OCI-LY1 (cell line): ENCODE results near the gene POPDC3.

Experiments
- H2AFZ ChIP-seq: fragments of 200-600 bp; sonication (generic), shearing (Covaris generic); 2 replicates; pipeline ENCODE4 v1.6.0; 2014; ENCODE audit warnings: antibody characterized with exemption, mild to moderate bottlenecking, low read length
- H3F3A ChIP-seq: fragments of 200-600 bp; sonication (generic), shearing (Covaris generic); 2 replicates; pipeline ENCODE4 v1.6.0; 2014; ENCODE audit warnings: mild to moderate bottlenecking, antibody characterized with exemption, low read length, moderate library complexity; ENCODE audit not compliant: insufficient read depth
- H3K27ac ChIP-seq: fragments of 200-600 bp; sonication (generic); 2 replicates; pipeline ENCODE4 v1.5.1; 2014; ENCODE audit warnings: low read length, mixed run types, mild to moderate bottlenecking, low read depth; ENCODE audit not compliant: poor library complexity, severe bottlenecking
- H3K27me3 ChIP-seq: fragments of 200-600 bp; sonication (generic); 2 replicates; pipeline ENCODE4 v1.6.0; 2014; ENCODE audit warnings: antibody characterized with exemption, mild to moderate bottlenecking, low read length, moderate library complexity; ENCODE audit not compliant: insufficient read depth
- H3K36me3 ChIP-seq: fragments of 200-600 bp; sonication (generic); 2 replicates; pipeline ENCODE4 v1.6.1; 2014; ENCODE audit warnings: mild to moderate bottlenecking, antibody characterized with exemption, low read length, moderate library complexity, mixed read lengths; ENCODE audit not compliant: insufficient read depth
- H3K4me1 ChIP-seq: fragments of 200-600 bp; sonication (generic); 2 replicates; pipeline ENCODE4 v1.5.1; 2014; ENCODE audit warnings: mild to moderate bottlenecking, low read length, moderate library complexity; ENCODE audit not compliant: insufficient read depth, severe bottlenecking
- H3K4me2 ChIP-seq: fragments of 200-600 bp; sonication (generic), shearing (Covaris generic); 2 replicates; pipeline ENCODE4 v1.6.1; 2014; ENCODE audit warnings: low read length
- H3K4me3 ChIP-seq: fragments of 200-600 bp; sonication (generic); 2 replicates; pipeline ENCODE4 v1.5.1; 2014; ENCODE audit warnings: low read length, low read depth, mild to moderate bottlenecking, mixed read lengths; ENCODE audit not compliant: poor library complexity, severe bottlenecking
- H3K79me2 ChIP-seq: fragments of 200-600 bp; shearing (Covaris generic); 2 replicates; pipeline ENCODE4 v1.6.1; 2016; ENCODE audit warnings: mixed run types, low read length, mixed read lengths; ENCODE audit not compliant: insufficient read depth
- H3K9ac ChIP-seq: fragments of 200-600 bp; sonication (generic), shearing (Covaris generic); 2 replicates; pipeline ENCODE4 v1.6.1; 2014; ENCODE audit warnings: mild to moderate bottlenecking, low read length, mixed read lengths
- H3K9me2 ChIP-seq: fragments of 200-600 bp; sonication (generic), shearing (Covaris generic); 2 replicates; pipeline ENCODE4 v1.6.1; 2014; ENCODE audit warnings: low read depth, mild to moderate bottlenecking, low read length, mixed read lengths
- H3K9me3 ChIP-seq: fragments of 200-600 bp; shearing (Covaris generic); 2 replicates; pipeline ENCODE4 v1.6.1; 2014; ENCODE audit warnings: low read length, mixed read lengths
- H4K20me1 ChIP-seq: fragments of 200-600 bp; sonication (generic), shearing (Covaris generic); 2 replicates; pipeline ENCODE4 v1.6.0; 2016; ENCODE audit warnings: mild to moderate bottlenecking, low read length; ENCODE audit not compliant: insufficient read depth
- CTCF ChIP-seq: fragments of 200-600 bp; sonication (generic), shearing (Covaris generic); IDR thresholded peaks from 2 replicates; pipeline ENCODE4 v1.5.1; 2017; ENCODE audit warnings: mild to moderate bottlenecking, antibody characterized with exemption, low read length, moderate library complexity, mixed read lengths
- EZH2 ChIP-seq: fragments of 200-600 bp; sonication (generic), shearing (Covaris generic); IDR thresholded peaks from 2 replicates; pipeline ENCODE4 v1.8.0; 2017; ENCODE audit warnings: borderline replicate concordance, mixed run types, mild to moderate bottlenecking, antibody characterized with exemption, low read length, moderate library complexity, mixed read lengths

Gene POPDC3

GRCh38 chr6:105122717-105123116 is 57.1 kb downstream of the POPDC3 start:
- Histone ChIP-seq H3K9me2 (no peaks in the 10 kb centered on the region), H3K27me3 (no peaks in the 10 kb centered on the region), H3K4me3 (no peak overlapping the region), H3K79me2 (no peaks in the 10 kb centered on the region), H3K4me2 (no peak overlapping the region), H3K27ac (no peak overlapping the region), H3K9me3 (no peaks in the 10 kb centered on the region), H3F3A (no peaks in the 10 kb centered on the region), H4K20me1 (no peaks in the 10 kb centered on the region), H3K4me1 (no peaks in the 10 kb centered on the region), H3K36me3 (no peaks in the 10 kb centered on the region), H3K9ac (no peak overlapping the region), H2AFZ (no peak overlapping the region)
- no peak for TF ChIP-seq CTCF
- no peak for TF ChIP-seq EZH2

GRCh38 chr6:105121981-105122380 is 57.8 kb downstream of the POPDC3 start:
- H3K9me3 ChIP-seq, result no peaks in the 10 kb centered on the region
- H3F3A ChIP-seq, result no peaks in the 10 kb centered on the region
- H3K4me2 ChIP-seq, result no peak overlapping the region
- H3K4me3 ChIP-seq, result no peak overlapping the region
- no peaks in the 10 kb centered on the region for H3K27me3 ChIP-seq
- no peaks in the 10 kb centered on the region for H3K4me1 ChIP-seq
- H4K20me1 ChIP-seq, result no peaks in the 10 kb centered on the region
- no peaks in the 10 kb centered on the region for H3K9me2 ChIP-seq
- TF ChIP-seq CTCF (no peak), EZH2 (no peak)
- no peak overlapping the region for H3K27ac ChIP-seq
- no peaks in the 10 kb centered on the region for H3K79me2 ChIP-seq
- H3K9ac ChIP-seq, result no peak overlapping the region
- H2AFZ ChIP-seq, result no peak overlapping the region
- no peaks in the 10 kb centered on the region for H3K36me3 ChIP-seq

- Histone ChIP-seq H3K4me2 (no peak overlapping the region), H2AFZ (no peak overlapping the region), H3K4me1 (no peaks in the 10 kb centered on the region), H3K9me2 (no peaks in the 10 kb centered on the region), H3K27ac (no peak overlapping the region), H3K4me3 (no peak overlapping the region), H3K9me3 (no peaks in the 10 kb centered on the region), H3K36me3 (no peaks in the 10 kb centered on the region), H3K27me3 (no peaks in the 10 kb centered on the region), H3K9ac (no peak overlapping the region), H4K20me1 (no peaks in the 10 kb centered on the region), H3F3A (no peaks in the 10 kb centered on the region), H3K79me2 (no peaks in the 10 kb centered on the region)
- TF ChIP-seq CTCF, result no peak
- no peak for TF ChIP-seq EZH2
Observed at GRCh38 chr6:105120570-105120969, 59.2 kb downstream of the POPDC3 start.
